CD8-positive, alpha-beta memory T cell (primary cell): ENCODE measurements around the gene COMMD10. TPM values are rescaled to one million over a fixed set of nuclear protein-coding genes. Genes with fewer than 3 reads are reported as not detected.

Experiments
- CTCF ChIA-PET: fragments of 350-600 bp; sonication (Branson Sonifier 250); formaldehyde crosslinking; loops from one replicate; lab custom pipeline; 2021; ENCODE audit warnings: antibody characterized with exemption; lab: Charles Lee
- POLR2A ChIA-PET: fragments of 350-600 bp; sonication (Branson Sonifier 250); formaldehyde crosslinking; loops from one replicate; lab custom pipeline; 2021; ENCODE audit warnings: antibody characterized with exemption; lab: Charles Lee
- DNase-seq, 5 donors: peaks; one replicate each; pipeline versions ENCODE4 v3.0.0 to v3.0.0-alpha.2; 2020 to 2022; ENCODE audit warnings: mixed read lengths in 1 of 5
- H3K27ac ChIP-seq: one replicate; pipeline ENCODE4 v1.7.0; 2013; ENCODE audit warnings: low read depth, mild to moderate bottlenecking, low read length, moderate library complexity
- H3K27me3 ChIP-seq: 2 replicates; pipeline ENCODE4 v1.7.0; 2013; ENCODE audit warnings: low read length, mild to moderate bottlenecking; ENCODE audit not compliant: insufficient read depth, poor library complexity, severe bottlenecking
- H3K36me3 ChIP-seq: 2 replicates; pipeline ENCODE4 v1.7.0; 2013; ENCODE audit warnings: mild to moderate bottlenecking, low read length, moderate library complexity; ENCODE audit not compliant: insufficient read depth
- H3K4me1 ChIP-seq: 2 replicates; pipeline ENCODE4 v1.7.0; 2013; ENCODE audit warnings: mild to moderate bottlenecking, low read length, moderate library complexity; ENCODE audit not compliant: insufficient read depth
- H3K4me3 ChIP-seq: 2 replicates; pipeline ENCODE4 v1.7.0; 2013; ENCODE audit warnings: mild to moderate bottlenecking, low read length
- H3K9me3 ChIP-seq: 2 replicates; pipeline ENCODE4 v1.7.0; 2013; ENCODE audit warnings: mild to moderate bottlenecking, low read length
- H3K27ac Mint-ChIP-seq, 8 donors: one replicate each; pipeline ENCODE4 v1.8.0; 2020 to 2021; ENCODE audit warnings: mixed read lengths in 8 of 8, mild to moderate bottlenecking in 6 of 8, inconsistent platforms in 3 of 8, moderate library complexity in 3 of 8
- H3K27me3 Mint-ChIP-seq, 2 donors: one replicate each; pipeline ENCODE4 v1.8.0; 2020 to 2021; ENCODE audit warnings: mixed read lengths in 2 of 2, mild to moderate bottlenecking in 1 of 2, moderate library complexity in 1 of 2
- H3K36me3 Mint-ChIP-seq, 3 donors: one replicate each; pipeline ENCODE4 v1.8.0; 2020 to 2021; ENCODE audit warnings: mixed read lengths in 3 of 3, inconsistent platforms in 1 of 3, mild to moderate bottlenecking in 1 of 3
- H3K4me1 Mint-ChIP-seq, 3 donors: one replicate each; pipeline ENCODE4 v1.8.0; 2020 to 2021; ENCODE audit warnings: mixed read lengths in 3 of 3, inconsistent platforms in 1 of 3, mild to moderate bottlenecking in 1 of 3
- H3K4me3 Mint-ChIP-seq, 7 donors: one replicate each; pipeline ENCODE4 v1.8.0; 2020 to 2021; ENCODE audit warnings: mixed read lengths in 7 of 7, mild to moderate bottlenecking in 6 of 7, moderate library complexity in 4 of 7, inconsistent platforms in 2 of 7
- H3K9me3 Mint-ChIP-seq, 5 donors: one replicate each; pipeline ENCODE4 v1.8.0; 2020 to 2022; ENCODE audit warnings: mixed read lengths in 5 of 5, mild to moderate bottlenecking in 3 of 5, moderate library complexity in 2 of 5, inconsistent platforms in 1 of 5
- polyA plus RNA-seq: library from polyadenylated mRNA; unstranded; fragments of 300-500 nt; fragmentation: Illumina TruSeq; gene quantifications from one replicate; pipeline ENCODE4 v1.2.3, GENCODE V29; 2021
- total RNA-seq, 2 experiments: library from RNA; stranded (reverse); gene quantifications; one replicate each; pipeline ENCODE4 v1.2.3, GENCODE V29; 2021

The COMMD10 gene
- total and polyA plus RNA-seq, 3 experiments from 2014 or later = 13.8 to 35.9 (median 17.4) TPM

- Mint-ChIP-seq H3K4me3 (peak overlapping the region in 1 of 7 donors; percentile 27), H3K4me1 (peaks cover 29 to 36% (median 32%) of the 10 kb centered on the region in 3 donors), H3K27me3 (no peaks in the 10 kb centered on the region), H3K9me3 (peaks cover 12 to 34% (median 23%) of the 10 kb centered on the region in 5 donors), H3K36me3 (peaks cover 7 to 75% (median 21%) of the 10 kb centered on the region in 3 donors), H3K27ac (peak overlapping the region in 1 of 8 donors; percentile 27)
- CTCF ChIA-PET = no interaction called here
- Histone ChIP-seq H3K9me3 (no peaks in the 10 kb centered on the region), H3K36me3 (no peaks in the 10 kb centered on the region), H3K4me3 (no peak overlapping the region), H3K27ac (no peak overlapping the region), H3K27me3 (no peaks in the 10 kb centered on the region), H3K4me1 (no peaks in the 10 kb centered on the region)
- no peak for DNase-seq
- POLR2A ChIA-PET = no interaction called here
Measured at GRCh38 chr5:116280149-116280803, 195.5 kb downstream of the COMMD10 start.

GRCh38 chr5:116281309-116281708 is 196.5 kb downstream of the COMMD10 start:
- Mint-ChIP-seq H3K4me3 (peak overlapping the region in 6 of 7 donors; percentile 33 to 72 (median 58)), H3K4me1 (peaks cover 29 to 36% (median 32%) of the 10 kb centered on the region in 3 donors), H3K36me3 (peaks cover 7 to 73% (median 25%) of the 10 kb centered on the region in 3 donors), H3K9me3 (peaks cover 12 to 35% (median 22%) of the 10 kb centered on the region in 5 donors), H3K27me3 (no peaks in the 10 kb centered on the region), H3K27ac (peak overlapping the region in 7 of 8 donors; percentile 15 to 56 (median 20))
- no peak overlapping the region for H3K4me3 ChIP-seq
- H3K9me3 ChIP-seq = no peaks in the 10 kb centered on the region
- H3K36me3 ChIP-seq = no peaks in the 10 kb centered on the region
- H3K4me1 ChIP-seq = no peaks in the 10 kb centered on the region
- POLR2A ChIA-PET = no interaction called here
- no peak for DNase-seq
- H3K27ac ChIP-seq = no peak overlapping the region
- CTCF ChIA-PET = no interaction called here
- H3K27me3 ChIP-seq = no peaks in the 10 kb centered on the region

GRCh38 chr5:116288524-116288923 is 203.7 kb downstream of the COMMD10 start:
- POLR2A ChIA-PET = no interaction called here
- H3K9me3 Mint-ChIP-seq = peaks cover 22 to 60% (median 37%) of the 10 kb centered on the region in 5 donors
- H3K4me3 ChIP-seq = no peak overlapping the region
- no peak overlapping the region for H3K27ac ChIP-seq
- no peaks in the 10 kb centered on the region for H3K27me3 ChIP-seq
- no peaks in the 10 kb centered on the region for H3K36me3 ChIP-seq
- DNase-seq = no peak
- H3K4me3 Mint-ChIP-seq = no peak overlapping the region
- peaks cover 23 to 83% (median 62%) of the 10 kb centered on the region in 3 donors for H3K36me3 Mint-ChIP-seq
- CTCF ChIA-PET = no interaction called here
- peaks cover 0 to 2% (median 0%) of the 10 kb centered on the region in 3 donors for H3K4me1 Mint-ChIP-seq
- H3K4me1 ChIP-seq = no peaks in the 10 kb centered on the region
- no peaks in the 10 kb centered on the region for H3K27me3 Mint-ChIP-seq
- H3K27ac Mint-ChIP-seq = peak overlapping the region in 1 of 8 donors; percentile 25
- peaks cover 3% of the 10 kb centered on the region for H3K9me3 ChIP-seq

- H3K36me3 Mint-ChIP-seq = peaks cover 25 to 83% (median 68%) of the 10 kb centered on the region in 3 donors
- peaks cover 0 to 2% (median 0%) of the 10 kb centered on the region in 3 donors for H3K4me1 Mint-ChIP-seq
- no peak overlapping the region for H3K4me3 Mint-ChIP-seq
- Histone ChIP-seq H3K4me3 (no peak overlapping the region), H3K27me3 (no peaks in the 10 kb centered on the region), H3K36me3 (no peaks in the 10 kb centered on the region), H3K4me1 (no peaks in the 10 kb centered on the region), H3K27ac (no peak overlapping the region), H3K9me3 (peaks cover 3% of the 10 kb centered on the region)
- POLR2A ChIA-PET = no interaction called here
- H3K27ac Mint-ChIP-seq = no peak overlapping the region
- H3K9me3 Mint-ChIP-seq = peaks cover 22 to 60% (median 37%) of the 10 kb centered on the region in 5 donors
- no peak for DNase-seq
- no peaks in the 10 kb centered on the region for H3K27me3 Mint-ChIP-seq
- CTCF ChIA-PET = no interaction called here
Measured at GRCh38 chr5:116289276-116289675, 204.5 kb downstream of the COMMD10 start.

- Histone ChIP-seq H3K36me3 (no peaks in the 10 kb centered on the region), H3K9me3 (peaks cover 3% of the 10 kb centered on the region), H3K27me3 (no peaks in the 10 kb centered on the region), H3K4me1 (no peaks in the 10 kb centered on the region), H3K4me3 (no peak overlapping the region), H3K27ac (no peak overlapping the region)
- no peak for DNase-seq
- ChIA-PET POLR2A (no interaction called here), CTCF (no interaction called here)
- Mint-ChIP-seq H3K9me3 (peaks cover 24 to 51% (median 30%) of the 10 kb centered on the region in 5 donors), H3K36me3 (peaks cover 29 to 80% (median 68%) of the 10 kb centered on the region in 3 donors), H3K4me1 (peaks cover 0 to 2% (median 0%) of the 10 kb centered on the region in 3 donors), H3K27me3 (no peaks in the 10 kb centered on the region), H3K27ac (no peak overlapping the region), H3K4me3 (no peak overlapping the region)
Measured at GRCh38 chr5:116291271-116291670, 206.4 kb downstream of the COMMD10 start.

GRCh38 chr5:116292321-116292720 is 207.5 kb downstream of the COMMD10 start:
- Mint-ChIP-seq H3K27me3 (no peaks in the 10 kb centered on the region), H3K36me3 (peaks cover 34 to 81% (median 68%) of the 10 kb centered on the region in 3 donors)
- CTCF ChIA-PET = no interaction called here

GRCh38 chr5:116296335-116297072 is 211.7 kb downstream of the COMMD10 start:
- peaks cover 21 to 43% (median 24%) of the 10 kb centered on the region in 5 donors for H3K9me3 Mint-ChIP-seq
- H3K36me3 Mint-ChIP-seq = peaks cover 41 to 85% (median 74%) of the 10 kb centered on the region in 3 donors
- no peaks in the 10 kb centered on the region for H3K4me1 ChIP-seq
- no peak for DNase-seq
- H3K4me1 Mint-ChIP-seq = no peaks in the 10 kb centered on the region
- no peaks in the 10 kb centered on the region for H3K27me3 Mint-ChIP-seq
- H3K36me3 ChIP-seq = no peaks in the 10 kb centered on the region
- H3K27ac Mint-ChIP-seq = no peak overlapping the region
- H3K9me3 ChIP-seq = no peaks in the 10 kb centered on the region
- ChIA-PET CTCF (no interaction called here), POLR2A (no interaction called here)
- no peak overlapping the region for H3K4me3 Mint-ChIP-seq
- H3K27ac ChIP-seq = no peak overlapping the region
- no peak overlapping the region for H3K4me3 ChIP-seq
- H3K27me3 ChIP-seq = no peaks in the 10 kb centered on the region

More at GRCh38 chr5:116292321-116292720, 207.5 kb downstream of the COMMD10 start:
- H3K4me3 ChIP-seq = no peak overlapping the region
- peaks cover 0 to under 1% (median 0%) of the 10 kb centered on the region in 3 donors for H3K4me1 Mint-ChIP-seq
- H3K4me1 ChIP-seq = no peaks in the 10 kb centered on the region
- no peak overlapping the region for H3K4me3 Mint-ChIP-seq
- H3K9me3 ChIP-seq = peaks cover 3% of the 10 kb centered on the region
- POLR2A ChIA-PET = no interaction called here
- H3K27ac Mint-ChIP-seq = no peak overlapping the region
- no peak for DNase-seq
- H3K27me3 ChIP-seq = no peaks in the 10 kb centered on the region
- peaks cover 25 to 50% (median 27%) of the 10 kb centered on the region in 5 donors for H3K9me3 Mint-ChIP-seq
- H3K36me3 ChIP-seq = no peaks in the 10 kb centered on the region
- no peak overlapping the region for H3K27ac ChIP-seq

GRCh38 chr5:116297296-116297814 is 212.5 kb downstream of the COMMD10 start:
- Mint-ChIP-seq H3K27me3 (no peaks in the 10 kb centered on the region), H3K4me1 (no peaks in the 10 kb centered on the region), H3K36me3 (peaks cover 42 to 84% (median 76%) of the 10 kb centered on the region in 3 donors), H3K4me3 (no peak overlapping the region), H3K27ac (no peak overlapping the region), H3K9me3 (peaks cover 21 to 42% (median 24%) of the 10 kb centered on the region in 5 donors)
- no peak overlapping the region for H3K27ac ChIP-seq
- no peaks in the 10 kb centered on the region for H3K27me3 ChIP-seq
- no peak for DNase-seq
- H3K36me3 ChIP-seq = no peaks in the 10 kb centered on the region
- ChIA-PET CTCF (no interaction called here), POLR2A (no interaction called here)
- H3K4me3 ChIP-seq = no peak overlapping the region
- H3K4me1 ChIP-seq = no peaks in the 10 kb centered on the region
- no peaks in the 10 kb centered on the region for H3K9me3 ChIP-seq
